GM21447 (cell line): ENCODE results near the gene HOXC5.

Experiments used
- ATAC-seq: cut with Tn5 transposase; IDR thresholded peaks from one replicate; pipeline ENCODE4 v1.9.1; 2021; ENCODE audit not compliant: unreplicated experiment

Gene HOXC5

GRCh38 chr12:54019091-54019811 is 13.6 kb upstream of the HOXC5 start:
- ATAC-seq: no peak

DNA sequence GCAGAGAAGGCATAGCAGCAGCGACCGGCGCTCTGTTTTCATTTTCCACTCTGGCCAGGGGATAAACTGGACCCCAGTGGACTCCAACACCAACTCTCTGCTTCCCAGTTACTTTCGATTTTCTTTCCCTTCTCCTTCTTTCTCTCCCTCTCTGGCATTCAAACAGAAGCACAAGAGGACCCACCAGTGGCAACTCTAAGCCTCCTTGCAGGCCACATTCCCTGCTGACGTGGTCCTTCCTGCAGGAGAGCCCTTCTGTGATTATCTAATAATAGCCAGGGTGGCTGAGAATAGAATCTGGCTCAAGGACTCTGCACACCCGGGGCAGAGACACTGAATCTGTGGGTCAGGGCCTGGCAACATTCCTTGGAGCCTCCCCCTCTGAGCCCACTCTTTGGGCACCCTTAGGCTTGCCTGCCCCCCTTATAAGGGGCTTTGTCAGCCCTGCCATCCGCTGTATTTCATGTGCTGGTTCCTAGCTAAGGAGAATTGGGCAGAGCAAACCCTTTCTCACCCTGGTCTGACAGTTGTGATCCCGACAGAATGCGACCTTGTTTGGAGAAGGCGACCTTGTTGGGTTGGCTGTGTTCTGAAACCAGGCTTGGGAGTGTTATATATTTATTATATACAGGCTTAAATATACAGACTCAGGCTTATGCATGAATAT is 12.8 kb upstream of the HOXC5 start:
- no peak for ATAC-seq

- no peak for ATAC-seq
Measured at GRCh38 chr12:54020591-54021405, 12.1 kb upstream of the HOXC5 start.

- ATAC-seq: no peak
Measured at GRCh38 chr12:54021432-54022013, 11.3 kb upstream of the HOXC5 start.

DNA sequence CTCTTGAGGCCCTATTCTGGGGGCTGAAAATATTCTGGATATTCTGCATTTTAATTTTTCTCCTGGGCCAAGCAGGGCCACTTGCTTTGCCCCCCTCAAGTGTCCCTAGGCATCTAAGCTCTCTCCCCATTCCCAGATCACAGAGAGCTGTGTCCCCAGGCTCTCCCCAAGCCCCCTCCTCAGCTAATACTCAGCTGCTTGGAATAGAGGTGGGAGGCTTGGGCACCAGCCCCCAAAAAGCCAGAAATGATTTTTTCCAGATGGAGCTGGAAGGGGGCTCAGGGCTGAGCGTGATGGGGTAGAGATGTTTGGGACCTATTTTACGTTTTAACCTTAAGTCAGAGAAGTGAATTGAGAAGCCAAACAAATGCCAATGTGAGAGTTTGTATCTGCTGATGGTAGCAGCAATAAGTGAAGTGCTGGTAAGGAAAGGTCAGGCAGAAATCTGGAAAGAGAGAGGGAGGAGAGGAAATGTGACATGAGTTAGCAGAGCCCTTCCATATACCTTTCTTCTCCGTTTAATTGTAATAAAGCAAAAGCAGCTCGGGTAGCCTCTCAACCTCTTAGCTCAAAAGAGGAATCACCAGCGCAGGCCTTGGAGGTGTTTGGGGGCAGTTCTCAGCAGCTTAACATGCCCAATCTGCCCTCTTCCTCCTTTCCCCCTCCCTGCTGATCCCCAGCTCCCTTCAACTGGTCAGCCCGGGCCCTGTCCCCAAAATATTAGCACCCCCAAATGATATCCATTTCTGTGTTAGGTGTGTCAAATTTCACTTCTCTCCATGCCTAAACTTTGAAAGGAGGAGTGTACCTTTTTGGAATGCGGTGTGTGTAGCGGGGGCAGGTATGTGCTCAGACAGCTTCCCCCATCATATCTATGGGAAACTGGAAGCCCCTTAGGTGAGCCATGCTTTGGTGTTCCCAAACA is 9.6 kb upstream of the HOXC5 start:
- no peak for ATAC-seq

DNA sequence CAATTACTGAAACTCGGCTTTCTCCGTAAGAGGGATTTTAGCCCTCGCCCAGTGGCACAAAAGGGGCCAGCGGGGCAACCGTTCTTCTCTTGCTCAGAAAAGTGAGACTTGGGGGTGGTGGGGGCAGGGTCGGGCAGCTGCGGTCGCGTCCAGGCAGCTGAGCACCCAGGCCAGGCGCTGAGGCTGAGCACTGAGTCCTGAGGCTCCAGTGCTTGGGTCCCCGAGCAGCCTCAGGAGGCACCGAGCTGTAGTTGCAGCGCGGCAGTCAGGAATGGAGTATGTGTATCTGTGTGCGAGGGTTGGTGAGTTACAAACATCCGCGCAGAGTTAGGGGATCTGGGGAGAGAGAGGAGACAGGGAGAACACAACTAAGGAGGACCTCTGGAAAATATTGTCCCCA is 8.7 kb upstream of the HOXC5 start:
- ATAC-seq: no peak

DNA sequence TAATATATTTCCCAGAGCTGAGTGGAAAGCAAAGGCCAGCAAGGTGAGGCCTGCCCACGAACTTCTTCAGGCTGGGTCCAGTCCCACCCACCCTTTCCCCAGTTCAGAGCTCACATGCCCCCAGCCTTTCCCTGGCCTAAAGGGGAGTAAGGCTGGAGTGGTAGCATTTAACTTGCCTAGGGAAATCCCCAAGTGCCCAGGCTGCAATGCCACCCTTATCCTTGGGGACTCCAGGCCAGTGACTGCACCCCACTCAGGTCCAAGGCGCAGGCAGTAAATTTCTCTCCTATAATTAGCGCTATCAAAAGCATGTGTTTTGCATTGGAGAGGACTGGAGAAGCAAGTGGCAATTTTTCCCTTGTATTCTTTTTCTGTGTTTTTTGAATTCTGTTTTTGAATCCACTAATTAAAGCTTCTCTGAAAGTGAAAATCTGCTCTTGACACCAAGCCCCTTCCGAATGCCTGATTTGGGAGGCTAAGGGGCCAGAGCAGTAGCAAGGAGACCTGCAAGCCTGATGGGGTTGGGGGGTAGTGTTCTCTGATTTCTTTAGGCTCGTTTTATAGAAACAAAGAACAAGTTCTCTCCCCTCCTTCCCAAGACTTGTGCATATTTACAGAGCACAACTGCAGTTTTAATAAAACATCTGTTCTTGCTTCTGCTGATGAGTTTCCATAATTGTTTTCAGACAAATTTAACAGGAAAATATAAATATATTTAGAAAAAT is 8.1 kb upstream of the HOXC5 start:
- ATAC-seq: no peak

DNA sequence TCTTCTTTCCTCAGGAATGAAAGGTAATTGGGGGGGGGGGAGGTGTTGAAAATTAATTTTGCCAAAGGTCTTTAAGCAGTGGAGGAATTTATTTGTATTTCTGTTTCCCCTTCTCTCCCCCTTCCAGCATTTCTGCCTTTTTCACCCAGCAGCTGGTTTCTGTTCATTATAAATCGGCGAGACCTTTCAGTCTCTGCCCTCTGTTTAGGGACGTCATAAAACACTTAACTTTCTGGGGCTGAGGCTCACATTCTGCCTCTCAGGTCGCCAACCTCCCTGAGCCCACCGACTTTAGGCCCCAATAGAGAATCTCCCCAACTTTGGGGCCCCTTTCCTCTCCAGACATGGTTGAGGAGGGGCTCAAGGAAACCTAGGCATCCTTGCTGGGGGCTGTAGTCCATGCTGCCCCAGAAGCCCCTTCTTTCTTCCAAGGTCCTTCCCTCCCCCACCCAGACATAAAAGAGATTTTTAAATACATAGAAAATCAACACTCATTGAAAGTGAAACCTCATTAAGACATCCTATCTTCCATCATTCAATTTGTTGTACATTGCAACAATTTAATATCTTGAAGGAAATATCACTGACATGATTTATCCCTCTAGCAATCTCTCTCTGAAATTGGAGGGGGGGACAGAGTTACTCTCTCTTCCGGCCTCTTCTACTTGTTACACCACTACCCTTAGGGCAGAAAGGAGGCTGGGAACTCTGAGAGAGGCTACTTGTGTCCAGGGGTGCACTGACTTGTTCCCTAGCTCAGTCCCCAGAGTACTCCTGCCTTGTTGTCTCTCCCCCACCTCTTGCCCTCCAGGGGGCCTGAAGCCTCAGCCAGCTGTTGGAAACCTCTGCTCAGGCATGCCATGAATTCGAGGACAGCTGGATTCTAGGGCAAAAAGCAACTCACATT is 7.1 kb upstream of the HOXC5 start:
- ATAC-seq: no peak

DNA sequence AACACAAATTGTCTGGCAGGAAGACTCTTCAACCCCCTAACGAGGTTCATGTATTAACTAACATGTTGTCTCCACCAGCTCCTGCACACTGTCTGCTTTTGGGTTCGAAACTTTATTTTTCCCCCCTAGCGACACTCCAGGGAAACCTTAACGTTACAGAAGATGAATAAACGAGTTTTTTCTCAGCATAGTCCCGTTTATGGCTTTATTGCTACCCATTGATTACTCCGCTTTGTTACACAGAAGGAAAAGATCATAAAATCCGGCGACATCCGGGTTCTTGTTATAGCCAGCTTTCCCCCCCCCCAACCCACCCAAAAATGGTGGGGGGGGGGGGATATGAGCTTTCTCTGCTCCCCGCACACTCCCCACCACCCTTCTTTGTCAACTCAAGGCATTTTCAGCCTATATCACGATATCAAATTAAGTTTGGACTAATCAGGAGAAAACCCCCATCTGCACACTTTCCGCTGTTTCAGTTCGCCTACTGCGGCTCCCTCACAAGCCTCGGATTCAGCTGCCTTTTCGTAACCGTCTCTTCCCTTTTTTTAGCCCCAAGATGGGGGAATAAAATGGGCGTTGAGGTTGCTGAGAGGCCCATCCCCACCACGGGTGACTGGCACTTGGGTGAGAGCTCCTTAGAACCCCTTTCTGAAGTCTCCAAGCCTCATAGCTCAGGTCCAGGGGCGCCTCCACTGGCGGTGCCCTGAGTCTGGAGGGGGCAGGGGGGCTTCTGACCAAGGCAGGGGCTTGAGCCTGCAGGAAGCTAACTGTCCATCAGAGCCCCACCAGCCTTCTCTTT is 6.0 kb upstream of the HOXC5 start:
- no peak for ATAC-seq

- no peak for ATAC-seq
Measured at GRCh38 chr12:54027442-54027786, 5.4 kb upstream of the HOXC5 start.

DNA sequence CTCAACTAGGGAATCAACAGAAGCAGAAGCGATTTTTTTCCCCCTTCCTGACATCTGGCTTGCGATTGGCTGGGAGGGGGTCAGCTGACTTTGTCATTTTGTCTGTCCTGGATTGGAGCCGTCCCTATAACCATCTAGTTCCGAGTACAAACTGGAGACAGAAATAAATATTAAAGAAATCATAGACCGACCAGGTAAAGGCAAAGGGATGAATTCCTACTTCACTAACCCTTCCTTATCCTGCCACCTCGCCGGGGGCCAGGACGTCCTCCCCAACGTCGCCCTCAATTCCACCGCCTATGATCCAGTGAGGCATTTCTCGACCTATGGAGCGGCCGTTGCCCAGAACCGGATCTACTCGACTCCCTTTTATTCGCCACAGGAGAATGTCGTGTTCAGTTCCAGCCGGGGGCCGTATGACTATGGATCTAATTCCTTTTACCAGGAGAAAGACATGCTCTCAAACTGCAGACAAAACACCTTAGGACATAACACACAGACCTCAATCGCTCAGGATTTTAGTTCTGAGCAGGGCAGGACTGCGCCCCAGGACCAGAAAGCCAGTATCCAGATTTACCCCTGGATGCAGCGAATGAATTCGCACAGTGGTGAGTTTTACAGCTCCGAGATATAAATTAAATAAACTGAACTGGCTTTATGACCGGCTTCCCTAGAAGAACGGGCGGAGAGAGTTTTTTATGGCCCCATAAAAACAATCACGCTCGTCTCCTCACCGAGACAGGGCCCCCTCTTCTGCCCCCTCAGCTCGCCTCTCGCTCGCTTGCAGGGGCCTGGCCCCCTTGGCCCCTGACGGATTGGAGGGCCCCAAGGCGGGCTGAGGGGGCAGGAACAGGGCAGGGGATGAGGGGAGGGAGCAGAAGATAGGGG is 4.3 kb upstream of the HOXC5 start, which contains the start of gene HOXC6:
Gene HOXC6 (plus strand): TSS at position 127 of the 888 bp plus-strand sequence. CDS start 82 bp downstream, at position 209.
- ATAC-seq: no peak

GRCh38 chr12:54029529-54030441 is 3.1 kb upstream of the HOXC5 start:
- no peak for ATAC-seq

GRCh38 chr12:54030442-54030801 is 2.4 kb upstream of the HOXC5 start:
- no peak for ATAC-seq

DNA sequence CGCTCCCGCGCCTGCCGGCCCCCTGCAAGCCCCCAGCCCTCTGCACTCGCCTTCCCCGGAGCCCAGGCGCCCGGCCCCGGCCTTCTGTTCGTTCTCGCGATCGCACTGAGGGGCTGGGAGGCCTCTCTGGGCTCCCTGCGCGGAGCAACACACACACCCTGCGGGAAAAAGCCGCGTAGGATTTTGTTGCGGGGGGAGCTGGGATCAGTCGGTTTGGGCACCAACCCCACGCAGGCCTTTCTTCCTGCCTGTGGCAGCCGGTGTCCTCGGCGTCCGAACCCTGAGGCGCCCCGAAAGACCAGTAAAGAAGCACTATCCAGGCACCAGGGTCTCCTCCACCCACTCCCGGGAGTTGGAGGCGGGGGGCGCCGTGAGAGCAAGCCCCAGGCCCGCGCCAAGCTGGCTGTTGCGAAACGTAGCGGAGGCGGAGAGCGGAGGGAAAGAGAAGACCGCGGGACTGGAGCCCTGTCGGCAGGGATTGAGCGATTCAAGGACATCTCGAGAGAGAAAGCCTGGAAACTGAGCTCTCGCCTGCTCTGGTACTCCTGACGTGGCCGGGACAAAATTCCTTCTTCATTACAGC is 1.9 kb upstream of the HOXC5 start:
- ATAC-seq: no peak

DNA sequence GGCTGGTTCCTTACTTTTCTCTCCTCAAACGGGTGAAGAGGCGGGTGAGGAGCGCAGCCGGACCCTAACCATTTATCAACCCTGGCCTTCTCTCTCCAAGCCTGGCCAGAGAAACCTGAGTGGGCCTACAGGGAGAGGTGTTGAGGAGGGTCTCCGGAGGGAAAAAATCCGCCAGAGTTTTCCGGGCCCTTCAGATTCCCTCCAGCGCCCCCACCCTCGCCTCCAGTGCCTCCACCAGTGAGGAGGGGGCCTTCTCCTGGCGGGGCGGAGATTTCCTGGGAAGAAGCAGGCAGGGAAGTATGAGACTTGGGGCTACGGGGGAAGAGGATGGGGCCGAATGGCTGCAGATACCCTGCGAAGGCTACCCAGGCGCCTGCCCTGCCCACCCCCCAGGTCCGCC is 1.4 kb upstream of the HOXC5 start:
- ATAC-seq: no peak
